Measurements from ENCODE around the gene CPB2. TPM values are rescaled to one million over a fixed set of nuclear protein-coding genes. Genes with fewer than 3 reads are reported as not detected.

Gene CPB2
- total RNA-seq, 1 donor from 2014 or later, result not detected

GRCh38 chr13:46126056-46126455 lies 21.2 kb upstream of the CPB2 start:
- no peaks in the 10 kb centered on the region for H3K9me3 ChIP-seq
- TF ChIP-seq CTCF (IDR thresholded peaks at IDR 0.05), result no peak
- H3K4me1 ChIP-seq, result no peaks in the 10 kb centered on the region
- no peak for DNase-seq (ENCODE audit: low spot score in 2 of 2)
- no peaks in the 10 kb centered on the region for H3K36me3 ChIP-seq
- H3K27ac ChIP-seq, result no peak overlapping the region
- intact Hi-C loops (cut with DNase I), result no loop called here
- no peaks in the 10 kb centered on the region for H3K27me3 ChIP-seq
- no peak overlapping the region for H3K4me3 ChIP-seq

DNA sequence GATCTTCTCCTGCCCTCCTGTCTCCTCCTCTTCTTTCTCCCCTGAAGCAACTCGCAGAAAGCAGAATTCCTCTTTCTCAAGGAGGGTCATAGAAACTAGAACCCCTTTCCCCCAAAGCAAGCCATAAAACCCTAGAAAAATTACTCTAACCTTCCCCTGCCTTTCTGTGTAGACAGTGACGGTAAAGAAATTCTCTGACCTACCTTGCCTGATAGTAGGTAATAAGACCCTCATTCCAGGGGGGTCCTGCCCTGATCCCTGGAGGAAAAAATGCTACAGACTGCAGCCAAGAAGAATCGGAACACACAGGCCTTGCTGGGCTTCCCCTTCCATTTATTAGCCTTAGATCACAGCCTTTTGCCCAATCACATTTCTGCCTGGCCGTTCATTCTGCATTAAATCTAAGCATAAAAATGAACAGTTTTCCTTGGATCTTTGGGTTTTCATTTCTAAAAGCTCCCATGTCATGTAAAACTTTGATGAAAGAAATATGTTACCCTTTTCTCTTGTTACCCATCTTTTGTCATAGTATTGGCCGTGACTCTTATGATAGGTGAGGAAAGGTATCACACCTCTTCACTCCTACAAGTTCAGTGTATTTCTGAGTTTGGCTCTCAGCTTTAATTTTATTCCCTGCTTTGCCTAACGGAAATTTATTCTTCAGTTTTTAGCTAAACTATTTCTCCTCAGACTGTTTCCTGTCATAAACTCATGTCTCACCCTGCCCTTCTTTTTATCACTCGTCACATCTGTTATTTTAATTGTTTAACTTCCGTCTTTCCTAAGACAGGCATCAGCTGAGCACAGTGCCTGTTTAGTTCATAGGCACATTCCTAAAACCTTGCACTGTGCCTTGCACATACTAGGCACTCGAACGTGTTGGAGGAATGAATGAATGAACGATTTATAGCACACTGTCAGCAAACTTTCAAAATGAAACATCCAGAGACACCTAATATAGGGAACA lies 20.4 kb upstream of the CPB2 start:
- intact Hi-C loops (cut with DNase I), result no loop called here
- H3K9me3 ChIP-seq, result no peaks in the 10 kb centered on the region
- no peaks in the 10 kb centered on the region for H3K36me3 ChIP-seq
- H3K27me3 ChIP-seq, result no peaks in the 10 kb centered on the region
- no peak for TF ChIP-seq CTCF (IDR thresholded peaks at IDR 0.05)
- no peak overlapping the region for H3K27ac ChIP-seq
- no peaks in the 10 kb centered on the region for H3K4me1 ChIP-seq
- no peak for DNase-seq (ENCODE audit: low spot score in 2 of 2)
- H3K4me3 ChIP-seq, result no peak overlapping the region

DNA sequence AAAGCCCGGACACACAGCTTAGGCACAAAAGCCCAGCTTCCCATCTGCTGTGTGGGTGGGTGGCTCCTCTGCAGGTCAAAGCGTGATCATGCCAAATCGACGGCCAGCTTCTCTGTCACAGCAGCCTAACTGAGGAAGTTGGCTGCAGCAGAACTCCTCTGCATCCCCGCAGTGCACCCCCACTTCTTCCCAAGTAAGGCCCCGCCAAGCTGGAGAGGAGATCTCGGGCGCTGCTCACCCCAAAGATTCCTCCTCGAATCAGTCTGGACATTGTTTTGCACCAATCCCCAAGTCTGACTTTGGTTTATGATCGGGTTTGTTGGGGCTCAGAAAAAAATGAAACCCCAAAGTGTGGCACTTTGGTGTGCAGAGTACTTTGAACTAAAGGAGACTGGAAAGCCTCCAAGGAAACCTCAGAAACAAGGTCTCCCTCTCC lies 19.7 kb upstream of the CPB2 start:
- DNase-seq (ENCODE audit: low spot score in 2 of 2), result no peak
- Histone ChIP-seq H3K27ac (no peak overlapping the region), H3K27me3 (no peaks in the 10 kb centered on the region), H3K36me3 (no peaks in the 10 kb centered on the region), H3K9me3 (no peaks in the 10 kb centered on the region), H3K4me1 (no peaks in the 10 kb centered on the region), H3K4me3 (no peak overlapping the region)
- no peak for TF ChIP-seq CTCF (IDR thresholded peaks at IDR 0.05)
- intact Hi-C loops (cut with DNase I), result no loop called here

DNA sequence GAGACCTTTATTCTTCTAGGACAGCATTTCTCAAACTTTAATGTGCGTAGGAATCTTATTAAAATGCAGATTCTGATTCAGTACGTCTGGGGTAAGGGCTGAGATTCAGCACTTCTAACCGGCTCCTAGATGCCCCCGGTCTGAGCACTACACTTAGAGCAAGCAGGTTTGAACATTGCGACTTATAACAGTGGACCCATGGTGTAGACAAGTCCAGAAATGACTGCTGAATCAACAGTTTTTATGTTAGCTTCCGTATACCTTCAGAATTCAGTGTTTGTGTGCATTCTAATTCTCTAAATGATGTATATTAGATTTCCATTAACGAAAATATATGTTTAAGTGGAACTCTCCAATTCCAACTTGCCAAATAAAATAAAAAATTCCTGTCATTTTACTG lies 17.5 kb upstream of the CPB2 start:
- no peak for DNase-seq (ENCODE audit: low spot score in 2 of 2)
- TF ChIP-seq CTCF (IDR thresholded peaks at IDR 0.05), result no peak
- Histone ChIP-seq H3K9me3 (no peaks in the 10 kb centered on the region), H3K4me3 (no peak overlapping the region), H3K27me3 (no peaks in the 10 kb centered on the region), H3K27ac (no peak overlapping the region), H3K4me1 (no peaks in the 10 kb centered on the region), H3K36me3 (no peaks in the 10 kb centered on the region)
- intact Hi-C loops (cut with DNase I), result no loop called here

- H3K4me1 ChIP-seq, result no peaks in the 10 kb centered on the region
- intact Hi-C loops (cut with DNase I), result no loop called here
- H3K27me3 ChIP-seq, result no peaks in the 10 kb centered on the region
- H3K4me3 ChIP-seq, result no peak overlapping the region
- no peaks in the 10 kb centered on the region for H3K9me3 ChIP-seq
- no peak overlapping the region for H3K27ac ChIP-seq
- no peaks in the 10 kb centered on the region for H3K36me3 ChIP-seq
- no peak for TF ChIP-seq CTCF (IDR thresholded peaks at IDR 0.05)
- no peak for DNase-seq (ENCODE audit: low spot score in 2 of 2)
These were observed 16.8 kb upstream of the CPB2 start for GRCh38 chr13:46121597-46122163.

Data from ascending aorta (tissue), 2 donors.